Neural crest cell (in vitro differentiated cells): ENCODE data around the gene EIF6. TPM values are rescaled to one million over a fixed set of nuclear protein-coding genes. Genes with fewer than 3 reads are reported as not detected.

Source experiments
- DNase-seq: peaks from one replicate; pipeline ENCODE4 v3.0.0; 2021; ENCODE audit warnings: low read depth, mixed read lengths, low spot score
- H3K27ac Mint-ChIP-seq: one replicate; pipeline ENCODE4 v1.8.0; 2021; ENCODE audit warnings: mild to moderate bottlenecking, mixed read lengths; ENCODE audit not compliant: unreplicated experiment
- H3K27me3 Mint-ChIP-seq: 2 replicates; pipeline ENCODE4 v1.8.0; 2021; ENCODE audit warnings: low read depth, mild to moderate bottlenecking, mixed read lengths
- H3K36me3 Mint-ChIP-seq: 2 replicates; pipeline ENCODE4 v1.8.0; 2021; ENCODE audit warnings: low read depth, mild to moderate bottlenecking, mixed read lengths
- H3K4me1 Mint-ChIP-seq: 2 replicates; pipeline ENCODE4 v1.8.0; 2021; ENCODE audit warnings: mixed read lengths
- H3K4me3 Mint-ChIP-seq: one replicate; pipeline ENCODE4 v1.8.0; 2021; ENCODE audit warnings: mild to moderate bottlenecking, mixed read lengths
- H3K9me3 Mint-ChIP-seq: 2 replicates; pipeline ENCODE4 v1.8.0; 2021; ENCODE audit warnings: mixed read lengths
- total RNA-seq: library from RNA; stranded (reverse); gene quantifications from 2 replicates; pipeline ENCODE4 v1.2.1, GENCODE V29; 2021
- TF ChIP-seq, protein P1 (sequence below): fragments of 200-600 bp; sonication (generic); conservative IDR thresholded peaks from 2 replicates; pipeline ENCODE4 v1.5.0; 2021; ENCODE audit warnings: antibody characterized with exemption, mild to moderate bottlenecking

The EIF6 gene
- total RNA-seq, 1 donor from 2014 or later: 112 TPM

GRCh38 chr20:35328095-35328685 is 43.6 kb upstream of the EIF6 start:
- H3K27me3 Mint-ChIP-seq: no peaks in the 10 kb centered on the region
- TF ChIP-seq, protein P1, sequence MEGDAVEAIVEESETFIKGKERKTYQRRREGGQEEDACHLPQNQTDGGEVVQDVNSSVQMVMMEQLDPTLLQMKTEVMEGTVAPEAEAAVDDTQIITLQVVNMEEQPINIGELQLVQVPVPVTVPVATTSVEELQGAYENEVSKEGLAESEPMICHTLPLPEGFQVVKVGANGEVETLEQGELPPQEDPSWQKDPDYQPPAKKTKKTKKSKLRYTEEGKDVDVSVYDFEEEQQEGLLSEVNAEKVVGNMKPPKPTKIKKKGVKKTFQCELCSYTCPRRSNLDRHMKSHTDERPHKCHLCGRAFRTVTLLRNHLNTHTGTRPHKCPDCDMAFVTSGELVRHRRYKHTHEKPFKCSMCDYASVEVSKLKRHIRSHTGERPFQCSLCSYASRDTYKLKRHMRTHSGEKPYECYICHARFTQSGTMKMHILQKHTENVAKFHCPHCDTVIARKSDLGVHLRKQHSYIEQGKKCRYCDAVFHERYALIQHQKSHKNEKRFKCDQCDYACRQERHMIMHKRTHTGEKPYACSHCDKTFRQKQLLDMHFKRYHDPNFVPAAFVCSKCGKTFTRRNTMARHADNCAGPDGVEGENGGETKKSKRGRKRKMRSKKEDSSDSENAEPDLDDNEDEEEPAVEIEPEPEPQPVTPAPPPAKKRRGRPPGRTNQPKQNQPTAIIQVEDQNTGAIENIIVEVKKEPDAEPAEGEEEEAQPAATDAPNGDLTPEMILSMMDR: no peak
- H3K9me3 Mint-ChIP-seq: no peaks in the 10 kb centered on the region
- DNase-seq: no peak
- no peak overlapping the region for H3K4me3 Mint-ChIP-seq
- H3K27ac Mint-ChIP-seq: no peak overlapping the region
- H3K4me1 Mint-ChIP-seq: peaks cover 27% of the 10 kb centered on the region
- H3K36me3 Mint-ChIP-seq: peaks cover 3% of the 10 kb centered on the region

DNA sequence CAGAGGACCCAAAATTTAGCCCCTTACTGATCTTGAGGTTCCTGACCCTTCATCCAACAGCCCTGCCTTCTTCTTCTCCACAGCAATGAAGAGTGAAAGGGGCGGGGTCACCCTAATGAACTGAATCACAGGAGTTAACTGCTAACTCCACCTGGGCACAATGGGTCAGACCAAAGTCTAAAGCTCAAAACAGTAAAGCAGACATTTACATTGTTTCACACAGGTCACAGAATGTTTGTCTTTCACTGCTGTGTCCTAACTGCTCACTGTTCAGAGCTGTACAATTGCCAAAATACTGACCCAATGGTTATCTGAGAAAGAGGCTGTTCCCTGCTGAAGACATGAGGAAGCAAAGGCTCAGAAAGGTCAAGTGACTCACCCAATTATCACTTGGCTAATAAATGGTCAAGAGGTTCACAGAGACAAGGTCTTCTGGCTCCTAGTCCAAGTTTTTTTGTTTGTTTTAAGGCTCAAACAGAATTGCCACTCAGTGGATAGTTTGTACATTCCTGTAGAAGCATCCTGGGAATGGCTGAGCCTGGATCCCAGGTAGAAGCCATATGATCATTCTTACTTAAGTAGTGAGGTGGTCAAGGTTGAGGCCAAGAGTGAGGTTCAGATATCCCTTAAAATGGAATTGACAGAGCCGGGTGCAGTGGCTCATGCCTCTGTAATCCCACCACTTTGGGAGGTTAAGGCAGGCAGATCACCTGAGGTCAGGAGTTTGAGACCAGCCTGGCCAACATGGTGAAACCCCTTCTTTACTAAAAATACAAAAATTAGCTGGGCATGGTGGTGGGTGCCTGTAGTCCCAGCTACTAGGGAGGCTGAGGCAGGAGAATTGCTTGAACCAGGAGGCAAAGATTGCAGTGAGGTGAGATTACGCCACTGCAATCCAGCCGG is 42.8 kb upstream of the EIF6 start:
- H3K27ac Mint-ChIP-seq: no peak overlapping the region
- no peaks in the 10 kb centered on the region for H3K9me3 Mint-ChIP-seq
- H3K36me3 Mint-ChIP-seq: peaks cover 3% of the 10 kb centered on the region
- H3K27me3 Mint-ChIP-seq: no peaks in the 10 kb centered on the region
- H3K4me3 Mint-ChIP-seq: no peak overlapping the region
- H3K4me1 Mint-ChIP-seq: peaks cover 27% of the 10 kb centered on the region
- DNase-seq: no peak
- TF ChIP-seq, protein P1: no peak

GRCh38 chr20:35326740-35327073 is 42.1 kb upstream of the EIF6 start:
- H3K27ac Mint-ChIP-seq: no peak overlapping the region
- peaks cover 3% of the 10 kb centered on the region for H3K36me3 Mint-ChIP-seq
- H3K9me3 Mint-ChIP-seq: no peaks in the 10 kb centered on the region
- H3K27me3 Mint-ChIP-seq: no peaks in the 10 kb centered on the region
- TF ChIP-seq, protein P1: no peak
- H3K4me3 Mint-ChIP-seq: no peak overlapping the region
- H3K4me1 Mint-ChIP-seq: peaks cover 27% of the 10 kb centered on the region
- no peak for DNase-seq

- TF ChIP-seq, protein P1: no peak
- H3K27me3 Mint-ChIP-seq: no peaks in the 10 kb centered on the region
These were observed 41.6 kb upstream of the EIF6 start for GRCh38 chr20:35326021-35326739.

GRCh38 chr20:35325401-35325800 is 40.8 kb upstream of the EIF6 start:
- peak overlapping the region; percentile 94 for H3K27ac Mint-ChIP-seq
- no peak for DNase-seq
- peaks cover 5% of the 10 kb centered on the region for H3K36me3 Mint-ChIP-seq
- TF ChIP-seq, protein P1: no peak
- no peak overlapping the region for H3K4me3 Mint-ChIP-seq
- H3K27me3 Mint-ChIP-seq: no peaks in the 10 kb centered on the region
- no peaks in the 10 kb centered on the region for H3K9me3 Mint-ChIP-seq
- peaks cover 27% of the 10 kb centered on the region for H3K4me1 Mint-ChIP-seq

More at GRCh38 chr20:35326021-35326739, 41.6 kb upstream of the EIF6 start:
- Mint-ChIP-seq H3K4me1 (peaks cover 27% of the 10 kb centered on the region), H3K4me3 (peak overlapping the region; percentile 21), H3K27ac (peak overlapping the region; percentile 94), H3K9me3 (no peaks in the 10 kb centered on the region), H3K36me3 (peaks cover 3% of the 10 kb centered on the region)
- DNase-seq: no peak
